B cell (primary cell): ENCODE results near the gene NCOR1. TPM values are rescaled to one million over a fixed set of nuclear protein-coding genes. Genes with fewer than 3 reads are reported as not detected.

Experiments
- ATAC-seq: fragments of 200-7000 bp; cut with Tn5 transposase; one replicate; pipeline ENCODE4 v1.10.0; 2021; ENCODE audit warnings: low read depth, mild to moderate bottlenecking, moderate number of reproducible peaks, moderate library complexity
- CTCF ChIA-PET: fragments of 350-600 bp; sonication (Branson Sonifier 250); formaldehyde crosslinking; loops from one replicate; lab custom pipeline; 2021; ENCODE audit warnings: antibody characterized with exemption, inconsistent platforms; lab: Charles Lee
- POLR2A ChIA-PET: fragments of 350-600 bp; sonication (Branson Sonifier 250); formaldehyde crosslinking; loops from one replicate; lab custom pipeline; 2021; ENCODE audit warnings: antibody characterized with exemption; lab: Charles Lee
- DNase-seq: peaks from one replicate; pipeline ENCODE4 v3.0.0; 2013
- H2AFZ ChIP-seq: 2 replicates; pipeline ENCODE4 v1.6.1; 2012; ENCODE audit warnings: mild to moderate bottlenecking, low read depth, low read length; ENCODE audit not compliant: insufficient read depth, poor library complexity, severe bottlenecking
- H3K27ac ChIP-seq, 2 donors: 1 replicate in 1 of 2; 2 replicates in 1 of 2; pipeline ENCODE4 v1.5.1; 2012 to 2013; ENCODE audit warnings: low read length in 2 of 2, mild to moderate bottlenecking in 2 of 2, moderate library complexity in 1 of 2
- H3K27me3 ChIP-seq, 4 experiments: fragments of 200-600 bp in 1 of 4; sonication (generic) in 1 of 4; replicated peaks in 1 of 4; 1 replicate in 2 of 4; 2 replicates in 2 of 4; pipeline versions ENCODE4 v1.6.1 to v1.7.0; 2013 to 2016; ENCODE audit warnings: low read length in 3 of 4, mild to moderate bottlenecking in 2 of 4, mixed read lengths in 1 of 4, moderate library complexity in 1 of 4; ENCODE audit not compliant: insufficient read depth in 4 of 4, control insufficient read depth in 3 of 4; ENCODE audit errors: control extremely low read depth in 1 of 4
- H3K36me3 ChIP-seq, 2 experiments: replicated peaks in 1 of 2; 1 replicate in 1 of 2; 2 replicates in 1 of 2; pipeline versions ENCODE4 v1.6.1 to v1.7.1; 2013; ENCODE audit warnings: low read length in 1 of 2; ENCODE audit not compliant: insufficient read depth in 2 of 2, control insufficient read depth in 1 of 2; ENCODE audit errors: control extremely low read depth in 1 of 2, extremely low read depth in 1 of 2
- H3K4me1 ChIP-seq, 2 donors: fragments of 200-600 bp in 1 of 2; sonication (generic) in 1 of 2; 1 replicate in 1 of 2; 2 replicates in 1 of 2; pipeline versions ENCODE4 v1.5.1 to v1.6.1; 2013 to 2017; ENCODE audit warnings: low read length in 2 of 2; ENCODE audit not compliant: control insufficient read depth in 2 of 2, insufficient read depth in 2 of 2
- H3K4me2 ChIP-seq: replicated peaks from 2 replicates; pipeline ENCODE3; 2012; ENCODE audit warnings: mild to moderate bottlenecking, low read depth, low read length; ENCODE audit not compliant: poor library complexity, severe bottlenecking
- H3K4me3 ChIP-seq, 5 experiments: fragments of 200-600 bp in 1 of 5; sonication (generic) in 1 of 5; 1 replicate in 3 of 5; 2 replicates in 2 of 5; pipeline versions ENCODE4 v1.5.1 to v1.7.0; 2011 to 2016; ENCODE audit warnings: low read length in 4 of 5, mild to moderate bottlenecking in 4 of 5, low read depth in 2 of 5, control low read depth in 1 of 5, moderate library complexity in 1 of 5; ENCODE audit not compliant: insufficient read depth in 1 of 5; ENCODE audit errors: control extremely low read depth in 1 of 5, extremely low read depth in 1 of 5
- H3K79me2 ChIP-seq: fragments of 200-600 bp; sonication (generic); one replicate; pipeline ENCODE4 v1.6.0; 2016; ENCODE audit warnings: low read length; ENCODE audit not compliant: control insufficient read depth, insufficient read depth
- H3K9ac ChIP-seq: fragments of 200-600 bp; sonication (generic); 2 replicates; pipeline ENCODE4 v1.6.1; 2017; ENCODE audit warnings: mild to moderate bottlenecking, low read length, moderate library complexity
- H3K9me3 ChIP-seq, 3 donors: one replicate each; pipeline versions ENCODE4 v1.6.1 to v1.7.1; 2013; ENCODE audit warnings: low read length in 2 of 3; ENCODE audit not compliant: control insufficient read depth in 2 of 3, insufficient read depth in 1 of 3; ENCODE audit errors: control extremely low read depth in 1 of 3
- H4K20me1 ChIP-seq: 2 replicates; pipeline ENCODE4 v1.6.0; 2012; ENCODE audit warnings: mild to moderate bottlenecking, low read length; ENCODE audit not compliant: insufficient read depth, control insufficient read depth, poor library complexity, severe bottlenecking
- H3K27ac Mint-ChIP-seq: one replicate; pipeline ENCODE4 v1.8.0; 2021; ENCODE audit warnings: mixed read lengths
- H3K27me3 Mint-ChIP-seq: one replicate; pipeline ENCODE4 v1.8.0; 2021; ENCODE audit warnings: mixed read lengths
- H3K4me1 Mint-ChIP-seq: one replicate; pipeline ENCODE4 v1.8.0; 2021; ENCODE audit warnings: mixed read lengths
- H3K4me3 Mint-ChIP-seq: one replicate; pipeline ENCODE4 v1.8.0; 2021; ENCODE audit warnings: mixed read lengths
- H3K9me3 Mint-ChIP-seq: one replicate; pipeline ENCODE4 v1.8.0; 2022; ENCODE audit warnings: mixed read lengths; ENCODE audit not compliant: insufficient read depth
- CTCF ChIP-seq: fragments of 200-600 bp; IDR thresholded peaks from one replicate; pipeline ENCODE4 v1.8.0; 2022; ENCODE audit warnings: antibody characterized with exemption, mild to moderate bottlenecking
- EZH2 ChIP-seq: IDR thresholded peaks from 2 replicates; pipeline ENCODE4 v1.6.1; 2012; ENCODE audit warnings: borderline replicate concordance, low read depth, mild to moderate bottlenecking, moderate library complexity, low read length; ENCODE audit not compliant: insufficient read depth, poor library complexity, severe bottlenecking
- WGBS: methylation state at CpG from one replicate; pipeline ENCODE4 v1.1.5; 2013; ENCODE audit warnings: missing lambda C conversion rate; ENCODE audit not compliant: insufficient coverage; 5-methylcytosine and 5-hydroxymethylcytosine counted together
- intact Hi-C: fragments of 100-400 bp; cut with micrococcal nuclease; formaldehyde crosslinking; loops from one replicate; pipeline ENCODE4 v1.10.0; 2022
- polyA plus RNA-seq: library from polyadenylated mRNA; depleted of rRNA; stranded (reverse); fragments of >200 nt; gene quantifications from 2 replicates; pipeline ENCODE4 v1.2.3, GENCODE V29; 2012
- total RNA-seq, 2 donors: library from RNA; stranded (reverse); fragments of 120-200 nt in 1 of 2; gene quantifications; 1 replicate in 1 of 2; 2 replicates in 1 of 2; pipeline versions ENCODE4 v1.2.3 to v1.2.4, GENCODE V29; 2013 to 2022

The NCOR1 gene
- total and polyA plus RNA-seq, 2 donors (not counting 1 experiment from before 2014, with no cell fraction given) = 46.3 to 217 TPM

- Histone ChIP-seq H2AFZ (no peak overlapping the region), H3K4me3 (no peak overlapping the region), H3K27me3 (no peaks in the 10 kb centered on the region), H3K27ac (peak overlapping the region in 1 of 2 donors; percentile 26), H3K4me2 (no peak overlapping the region), H3K79me2 (peaks cover 95% of the 10 kb centered on the region), H3K36me3 (peaks cover 11 to 44% of the 10 kb centered on the region in 2 experiments), H4K20me1 (peaks cover 27% of the 10 kb centered on the region), H3K4me1 (peaks cover 0 to 7% of the 10 kb centered on the region in 2 donors), H3K9ac (no peak overlapping the region), H3K9me3 (no peaks in the 10 kb centered on the region)
- no peak overlapping the region for H3K4me3 Mint-ChIP-seq
- H3K4me1 Mint-ChIP-seq = peaks cover 12% of the 10 kb centered on the region
- no peak overlapping the region for H3K27ac Mint-ChIP-seq
- H3K9me3 Mint-ChIP-seq = no peaks in the 10 kb centered on the region
- intact Hi-C loops = no loop called here
- ChIA-PET POLR2A (no interaction called here), CTCF (no interaction called here)
- TF ChIP-seq EZH2 = no peak
- no peak for TF ChIP-seq CTCF
- no peaks in the 10 kb centered on the region for H3K27me3 Mint-ChIP-seq
- no peak for DNase-seq
- 72% methylated on average over 2 of the region's 3 CpGs for WGBS
- ATAC-seq = no peak
Measured at GRCh38 chr17:16189791-16190348, 25.5 kb downstream of the NCOR1 start.

- Mint-ChIP-seq H3K4me1 (peaks cover 14% of the 10 kb centered on the region), H3K27ac (no peak overlapping the region), H3K9me3 (no peaks in the 10 kb centered on the region), H3K4me3 (no peak overlapping the region), H3K27me3 (no peaks in the 10 kb centered on the region)
- intact Hi-C loops = no loop called here
- WGBS = no CpG with 5 or more reads among the region's 5 CpGs
- Histone ChIP-seq H3K4me2 (no peak overlapping the region), H3K27ac (no peak overlapping the region), H3K4me3 (no peak overlapping the region), H4K20me1 (peaks cover 25% of the 10 kb centered on the region), H3K79me2 (peaks cover 98% of the 10 kb centered on the region), H3K4me1 (peaks cover 0 to 7% of the 10 kb centered on the region in 2 donors), H3K27me3 (no peaks in the 10 kb centered on the region), H3K9ac (no peak overlapping the region), H2AFZ (no peak overlapping the region), H3K9me3 (no peaks in the 10 kb centered on the region), H3K36me3 (peaks cover 15 to 46% of the 10 kb centered on the region in 2 experiments)
- no peak for TF ChIP-seq EZH2
- ChIA-PET CTCF (no interaction called here), POLR2A (no interaction called here)
- no peak for ATAC-seq
- DNase-seq = no peak
Measured at GRCh38 chr17:16187642-16188041, 27.7 kb downstream of the NCOR1 start.
